Stimulated activated CD8-positive, alpha-beta memory T cell treated with anti-CD3 and anti-CD28 coated beads, Interleukin-4, amount 100 ng/mL, for 24 hours (primary cell): ENCODE measurements around the gene POP4.

Source experiments
- DNase-seq: peaks from one replicate; pipeline ENCODE4 v3.0.0-alpha.2; 2020; ENCODE audit warnings: low read depth

Gene POP4

DNA sequence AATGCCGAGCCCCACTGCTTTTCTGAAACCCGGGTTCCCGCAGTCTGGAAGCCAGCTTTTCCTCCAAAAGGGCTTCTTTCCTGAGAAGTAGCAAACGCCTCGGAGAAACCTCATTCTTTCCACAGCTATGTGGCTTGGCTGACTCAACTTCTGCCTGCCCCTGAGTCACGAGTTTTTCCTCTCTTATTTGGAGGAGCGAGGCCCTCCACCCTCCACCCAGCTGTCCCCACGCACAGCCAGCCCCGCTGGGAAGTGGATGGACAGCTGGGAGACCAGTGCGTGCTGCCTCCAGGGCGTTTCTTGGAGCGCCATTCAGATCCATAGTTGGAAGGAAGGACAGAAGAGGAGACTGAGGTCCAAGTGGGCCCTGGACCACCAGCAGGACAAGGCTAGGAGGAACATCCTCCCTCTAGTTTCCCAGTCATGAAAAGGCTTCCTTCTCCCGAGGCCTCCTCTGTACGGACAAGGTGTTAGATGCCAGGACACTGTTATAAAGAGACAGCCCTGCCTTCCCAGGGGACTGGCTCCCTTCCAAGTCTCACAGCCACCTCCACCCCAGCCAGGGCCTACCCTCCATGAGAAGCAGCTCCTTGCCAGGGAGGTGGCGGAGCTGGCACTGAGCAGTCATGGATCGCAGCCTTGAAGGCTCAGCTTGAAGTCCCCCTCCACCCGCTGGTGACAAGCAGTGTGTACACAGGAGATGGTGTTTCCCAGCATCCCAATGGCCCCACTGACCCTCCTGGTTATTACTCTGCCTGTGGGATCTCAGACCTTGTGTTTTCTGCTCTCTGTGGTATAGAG lies 56.7 kb downstream of the POP4 start:
- DNase-seq, result no peak

DNA sequence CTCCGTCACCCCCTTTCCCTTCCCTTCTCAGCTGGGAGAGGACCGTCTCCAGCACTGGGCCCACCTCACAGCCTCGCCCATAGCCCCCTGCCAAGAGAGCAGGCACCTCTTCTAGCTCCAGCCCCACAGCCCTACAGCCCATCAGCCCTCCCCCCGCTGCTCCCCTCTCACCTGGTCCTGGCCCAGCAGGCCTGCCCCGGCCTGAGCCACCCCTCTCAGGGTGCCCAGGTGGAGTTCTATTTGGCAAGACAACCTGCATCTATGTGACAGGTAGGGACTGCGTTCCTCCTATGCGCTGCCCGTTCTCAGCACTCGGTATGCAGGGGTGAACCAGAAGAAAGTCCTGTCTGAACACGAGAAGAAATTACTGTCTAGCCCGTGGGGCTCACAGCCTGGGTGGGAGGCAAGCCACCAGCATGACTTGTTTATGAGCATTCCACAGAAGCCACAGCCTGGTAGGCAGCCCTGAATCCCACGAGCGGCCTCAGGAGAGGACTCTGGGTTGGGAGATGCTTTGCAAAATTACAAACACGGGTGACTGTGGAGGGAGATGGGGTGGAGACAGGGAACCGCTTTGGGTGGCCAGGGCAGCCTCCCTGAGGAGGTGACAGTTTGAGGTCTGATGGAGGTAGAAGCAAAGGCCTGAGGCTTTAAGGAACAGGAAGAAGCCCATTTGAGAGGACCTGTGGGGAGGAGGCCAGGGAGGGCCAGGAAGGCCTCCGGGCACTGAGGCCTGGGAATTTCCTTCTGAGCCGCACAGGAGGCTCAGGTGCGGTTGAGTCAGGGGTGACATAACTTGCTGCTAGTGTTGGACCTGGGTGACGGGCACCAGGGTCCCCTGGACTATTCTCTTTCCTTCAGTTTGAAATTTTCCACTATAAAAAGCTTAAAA lies 58.0 kb downstream of the POP4 start:
- no peak for DNase-seq

DNA sequence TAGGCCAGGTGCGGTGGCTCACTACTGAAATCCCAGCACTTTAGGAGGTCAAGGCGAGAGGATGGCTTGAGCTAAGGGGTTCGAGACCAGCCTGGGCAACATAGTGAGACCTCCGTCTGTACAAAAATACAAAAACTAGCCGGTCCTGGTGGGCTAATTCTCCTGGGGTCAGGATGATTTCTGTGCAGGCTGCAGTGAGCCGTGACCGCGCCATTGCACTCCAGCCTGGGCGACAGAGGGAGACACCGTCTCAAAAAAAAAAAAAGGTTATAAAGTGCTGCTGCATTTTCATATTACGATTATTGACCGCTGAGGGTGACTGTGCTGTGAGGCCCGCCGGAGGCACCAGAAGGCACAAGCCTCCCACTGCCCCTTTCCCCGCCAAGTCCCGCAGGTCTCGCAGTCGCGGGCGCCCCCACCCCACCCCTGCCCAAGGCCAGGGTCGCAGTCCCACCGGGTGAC lies 58.7 kb downstream of the POP4 start:
- no peak for DNase-seq

DNA sequence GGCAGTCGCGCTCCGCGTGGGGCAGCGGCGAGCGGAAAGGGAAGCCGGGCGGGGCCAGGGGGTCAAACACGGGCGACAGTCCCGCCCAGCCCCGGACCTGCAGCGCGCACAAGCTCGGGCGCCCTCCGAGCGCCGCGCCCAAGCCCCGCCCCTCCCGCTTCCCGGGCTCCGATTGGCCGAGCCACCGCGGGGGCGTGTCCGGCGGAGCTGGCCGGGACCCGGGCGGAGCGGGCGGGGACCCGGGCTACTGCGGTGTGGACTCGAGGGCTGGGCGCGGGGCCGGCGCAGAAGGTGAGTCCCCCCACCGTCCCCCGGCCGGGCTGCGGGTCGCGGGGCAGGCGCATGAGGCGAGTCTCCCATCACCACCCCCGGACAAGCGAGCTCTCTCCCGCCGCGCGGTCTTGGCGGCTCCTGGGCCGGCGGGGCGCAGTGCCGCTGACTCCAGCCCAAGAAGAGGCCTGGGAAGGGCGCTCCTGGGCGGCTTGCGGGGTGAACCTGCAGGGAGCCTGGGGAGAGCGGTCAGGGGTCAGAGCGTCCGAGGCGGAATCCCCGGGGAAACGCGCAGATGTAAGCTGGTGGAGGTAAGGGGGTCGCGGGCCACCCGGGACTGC lies 59.2 kb downstream of the POP4 start, which contains the start of gene PLEKHF1:
Gene PLEKHF1, plus strand, starts transcription at position 247 of the 611 bp plus-strand sequence. CDS start 8,379 bp downstream, outside the sequence.
- peak; percentile 77 for DNase-seq

DNA sequence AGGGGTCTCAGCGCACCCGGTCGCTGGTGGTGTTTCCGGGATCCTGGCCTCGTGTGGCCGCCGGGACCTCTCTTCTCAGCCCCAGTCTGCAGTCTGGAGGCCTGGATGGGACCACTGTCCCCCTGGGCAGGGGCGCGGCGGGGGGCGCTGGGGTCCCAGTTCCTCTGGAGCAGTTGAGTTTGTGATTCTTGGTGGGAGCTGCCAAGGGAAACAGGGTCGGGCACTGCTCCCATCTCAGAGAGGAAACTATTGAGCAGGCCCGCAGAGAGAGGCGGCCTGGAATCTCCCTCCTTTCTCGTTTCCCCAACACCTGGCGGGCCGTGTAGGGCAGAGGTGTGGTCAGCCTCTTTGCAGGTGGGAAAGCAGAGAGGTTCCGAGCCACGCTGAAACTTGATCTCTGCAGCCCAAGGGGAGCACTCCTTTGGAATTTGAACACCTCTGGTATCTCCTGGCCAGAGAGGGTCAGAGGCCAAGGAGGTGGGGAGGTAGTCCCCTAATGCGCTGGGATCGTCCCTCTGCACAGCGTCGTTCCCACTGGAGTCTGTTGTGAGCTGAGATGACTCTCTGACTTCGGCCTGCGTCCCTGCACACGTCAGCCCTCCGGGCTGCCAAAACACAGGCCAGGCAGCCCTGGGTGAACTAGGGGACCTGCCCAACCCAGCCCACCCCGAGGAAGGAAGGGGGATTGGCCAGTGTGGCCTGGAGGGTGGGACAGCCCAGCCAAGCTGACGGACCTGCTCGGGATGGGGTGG lies 59.9 kb downstream of the POP4 start:
- DNase-seq, result no peak
